HG03108 (cell line): ENCODE measurements around the gene GLCCI1.
"Not testable (repeated sequence)": the region's sequence is repeated elsewhere in the genome, so short reads cannot be mapped to it uniquely, and the experiment has no call there.

Experiments used
- ATAC-seq: cut with Tn5 transposase; IDR thresholded peaks from one replicate; pipeline ENCODE4 v1.9.1; 2021; ENCODE audit warnings: moderate library complexity; ENCODE audit not compliant: unreplicated experiment

GLCCI1 gene

DNA sequence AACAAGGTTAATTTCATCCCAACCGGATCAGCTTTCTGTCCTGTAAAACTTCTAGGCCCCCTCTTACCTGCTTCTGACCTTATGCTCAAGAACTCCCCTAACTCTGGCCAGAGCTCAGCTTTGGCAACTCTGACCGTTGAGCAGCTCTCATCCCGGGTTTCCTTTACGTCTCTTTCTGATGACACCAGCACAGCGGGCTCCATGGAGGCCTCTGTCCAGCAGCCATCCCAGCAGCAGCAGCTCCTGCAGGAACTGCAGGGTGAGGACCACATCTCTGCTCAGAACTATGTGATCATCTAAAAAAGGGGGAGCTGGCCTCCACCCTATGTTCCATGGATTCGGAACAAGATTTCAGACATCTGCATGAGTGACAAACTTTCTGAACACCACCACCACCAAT lies 117.6 kb downstream of the GLCCI1 start:
- ATAC-seq, result no peak

DNA sequence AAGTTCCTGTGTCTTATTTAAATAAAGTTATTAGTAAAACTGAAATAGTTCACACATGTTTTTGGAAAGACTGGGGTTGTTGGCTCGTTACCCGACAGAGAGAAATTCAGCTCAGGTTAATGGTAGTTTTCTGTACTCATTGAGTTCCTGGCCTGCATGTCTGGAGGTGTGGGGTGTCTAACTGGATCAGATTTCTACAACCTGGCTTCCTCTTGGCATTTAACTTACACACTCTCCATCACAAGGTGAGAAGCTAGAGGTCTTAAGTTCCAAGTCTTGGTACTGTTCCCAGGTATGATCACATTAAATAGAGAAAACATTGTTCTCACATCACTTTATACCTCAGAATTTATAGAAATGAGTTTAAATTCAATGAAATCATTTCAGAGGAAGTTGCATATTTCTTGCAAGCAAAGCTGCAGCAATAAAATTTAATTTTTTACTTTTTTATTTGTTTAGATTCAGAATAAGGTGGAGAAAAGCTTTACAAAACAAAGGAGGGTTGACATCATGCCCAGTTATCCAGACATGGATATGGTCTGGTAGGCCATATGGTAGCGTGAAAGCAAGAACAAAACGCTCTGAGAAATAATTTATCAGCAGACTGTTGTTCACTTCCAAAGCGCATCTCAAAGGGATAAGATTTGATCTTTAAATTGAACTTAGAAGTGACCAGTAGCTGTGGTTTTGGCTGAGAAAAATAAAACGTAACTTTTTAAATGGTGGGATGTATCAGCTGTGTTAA lies 120.6 kb downstream of the GLCCI1 start:
- no peak for ATAC-seq

DNA sequence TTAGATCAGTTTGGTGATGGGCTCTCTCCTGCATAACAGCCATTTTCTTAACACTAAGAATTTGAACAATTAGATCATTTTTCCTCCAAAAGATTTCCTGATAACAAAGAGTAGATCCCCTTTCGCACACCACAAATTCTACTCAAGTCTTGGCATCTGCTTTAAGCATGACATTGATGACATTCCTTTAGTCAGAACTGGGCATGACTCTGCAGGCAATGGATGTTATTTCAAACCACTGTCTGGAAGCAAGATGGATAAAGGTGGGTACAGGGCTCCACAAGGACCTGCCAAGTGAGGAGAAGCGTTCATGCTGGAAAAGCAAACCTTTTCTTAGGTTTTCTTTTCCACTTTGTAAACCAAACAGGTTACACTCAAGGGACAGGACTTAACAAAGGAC lies 123.5 kb downstream of the GLCCI1 start:
- ATAC-seq, result no peak

DNA sequence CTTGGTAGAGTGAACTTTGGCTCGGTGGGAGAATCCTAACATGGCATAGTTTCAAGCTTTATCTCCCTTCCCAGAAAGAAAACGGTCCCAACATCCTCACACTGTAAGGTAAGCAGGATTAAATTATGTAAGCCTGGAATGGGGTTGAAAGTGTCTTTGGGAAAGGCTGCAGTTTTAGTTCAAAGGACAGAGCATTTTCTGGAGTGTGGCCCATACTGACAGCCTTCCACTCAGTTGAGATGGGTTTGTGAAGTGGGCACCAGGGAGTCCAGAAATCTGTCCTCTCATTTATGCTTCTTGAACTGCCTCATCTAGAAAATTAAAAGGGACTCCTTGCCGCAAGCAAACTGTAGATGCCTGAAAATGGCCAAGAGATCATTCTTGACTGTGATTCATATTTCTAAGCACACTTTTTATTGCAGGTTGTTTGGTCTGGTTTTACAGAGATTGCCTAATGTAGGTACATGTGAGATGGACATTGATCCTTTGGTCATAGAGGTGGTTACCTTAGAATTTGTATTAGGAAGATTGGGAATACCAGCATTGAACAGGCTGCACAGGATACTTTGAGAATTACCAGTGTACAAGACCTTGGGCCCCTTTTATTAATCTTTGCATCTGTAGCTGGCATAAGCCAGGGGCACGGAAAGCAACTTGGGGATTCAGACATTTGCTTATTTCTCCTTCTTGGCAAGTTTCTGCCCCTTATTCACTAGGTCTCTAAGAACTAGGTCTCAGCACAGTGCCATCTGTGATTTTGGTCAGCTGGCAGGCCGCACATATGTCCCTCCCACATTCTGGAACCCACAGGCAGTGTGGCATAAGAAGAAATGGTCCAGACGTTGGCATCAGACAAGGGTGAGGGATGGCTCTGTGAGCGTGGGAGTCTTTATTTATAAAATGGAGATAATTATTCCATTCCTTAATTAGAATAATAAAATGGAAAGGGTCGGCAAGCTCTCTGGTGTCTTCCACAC lies 125.9 kb downstream of the GLCCI1 start:
- ATAC-seq, result no peak

DNA sequence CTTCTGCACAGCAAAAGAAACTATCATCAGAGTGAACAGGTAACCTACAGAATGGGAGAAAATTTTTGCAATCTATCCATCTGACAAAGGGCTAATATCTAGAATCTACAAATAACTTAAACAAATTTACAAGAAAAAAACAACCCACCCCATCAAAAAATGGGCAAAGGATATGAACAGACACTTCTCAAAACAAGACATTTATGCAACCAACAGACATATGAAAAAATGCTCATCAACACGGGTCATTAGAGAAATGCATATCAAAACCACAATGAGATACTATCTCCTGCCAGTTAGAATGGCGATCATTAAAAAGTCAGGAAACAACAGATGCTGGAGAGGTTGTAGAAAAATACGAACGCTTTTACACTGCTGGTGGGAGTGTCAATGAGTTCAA lies 132.7 kb downstream of the GLCCI1 start:
- not testable (repeated sequence) for ATAC-seq

DNA sequence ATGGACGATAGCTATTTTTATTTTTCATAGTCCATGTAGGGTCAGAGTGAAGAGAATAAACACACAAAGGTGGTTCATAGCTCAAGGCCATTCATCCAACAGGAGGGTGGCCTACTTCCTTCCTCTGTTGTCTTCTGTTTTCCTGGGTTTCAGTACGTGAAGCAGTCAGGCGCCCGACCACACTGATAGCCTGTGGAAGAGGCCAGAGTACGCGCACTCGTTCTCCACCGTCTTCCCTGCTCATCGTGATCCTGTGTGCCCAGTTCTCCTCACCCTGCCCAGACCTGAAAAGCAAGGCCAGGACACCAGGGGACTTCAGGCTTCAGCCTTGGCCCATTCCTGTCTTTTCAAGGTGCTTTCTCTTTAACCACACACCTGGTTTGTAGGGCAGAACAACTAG lies 134.7 kb downstream of the GLCCI1 start:
- no peak for ATAC-seq

DNA sequence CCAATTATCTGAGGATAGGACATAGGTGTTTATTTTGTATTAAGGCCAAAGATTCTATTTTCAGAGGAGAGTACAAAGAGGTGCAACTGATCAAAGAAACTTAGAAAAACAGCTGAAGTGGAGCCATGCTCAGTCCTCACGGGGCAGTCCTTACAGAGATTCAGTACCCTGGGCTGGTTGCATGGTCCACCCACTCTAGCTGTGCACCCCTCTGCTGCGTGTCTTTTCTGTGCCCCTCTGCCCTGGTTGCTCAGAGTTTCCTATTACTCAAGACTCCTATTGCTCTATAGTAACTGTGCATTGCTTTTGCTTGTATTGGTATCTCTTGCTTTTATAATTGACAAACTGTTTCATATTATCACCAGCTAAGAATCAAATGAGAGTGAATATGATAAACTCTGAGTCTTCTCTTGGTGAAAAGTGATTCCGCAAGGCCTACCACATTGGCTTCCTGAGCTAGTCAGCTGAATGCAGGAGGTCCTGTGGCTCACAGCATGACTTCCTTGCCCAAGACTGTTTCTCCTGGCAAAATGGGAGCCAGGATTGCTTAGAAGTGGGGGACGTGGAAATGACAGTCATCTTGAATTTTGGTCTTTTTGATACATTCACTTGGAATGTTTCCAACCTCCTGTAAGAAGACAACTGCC lies 137.0 kb downstream of the GLCCI1 start:
- no peak for ATAC-seq

DNA sequence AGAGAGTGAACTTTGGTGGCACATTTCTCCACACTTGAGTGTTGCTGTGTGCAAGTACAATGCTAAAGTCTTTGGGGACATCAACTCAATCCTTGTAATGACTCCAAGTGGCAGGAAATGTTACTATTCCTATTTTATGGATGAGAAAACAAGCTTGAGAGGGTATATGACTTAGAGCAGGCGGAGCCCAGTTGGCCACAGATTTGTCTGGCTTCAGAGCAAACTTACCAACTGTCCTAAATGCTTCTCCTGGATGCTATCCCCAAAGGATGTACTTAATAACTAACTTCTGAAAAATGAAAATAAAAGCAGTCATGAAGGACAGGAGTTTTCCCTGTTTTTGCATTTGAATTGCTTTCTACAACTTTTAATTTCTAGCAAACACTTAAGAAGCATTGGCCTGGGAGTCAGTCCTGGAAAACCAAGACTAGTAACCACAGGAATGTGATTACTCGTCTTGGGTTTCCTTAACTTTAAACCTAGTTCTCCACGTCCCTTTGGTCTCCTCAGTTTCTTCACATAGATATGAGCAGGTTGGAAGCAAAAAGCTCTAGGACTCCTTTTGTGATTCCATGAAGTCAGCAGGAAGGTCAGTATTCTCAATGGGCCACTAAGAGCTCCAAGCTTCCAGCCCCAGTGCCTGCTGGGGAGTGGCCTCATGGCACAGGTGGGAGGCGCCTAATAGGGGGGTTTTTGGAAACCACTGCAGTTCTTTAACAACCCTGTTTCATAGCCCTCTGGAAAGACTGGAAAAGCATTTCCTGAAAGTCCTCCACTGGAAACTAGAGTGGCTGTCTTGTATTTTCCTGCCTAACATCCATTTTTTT lies 140.8 kb downstream of the GLCCI1 start:
- ATAC-seq, result no peak

DNA sequence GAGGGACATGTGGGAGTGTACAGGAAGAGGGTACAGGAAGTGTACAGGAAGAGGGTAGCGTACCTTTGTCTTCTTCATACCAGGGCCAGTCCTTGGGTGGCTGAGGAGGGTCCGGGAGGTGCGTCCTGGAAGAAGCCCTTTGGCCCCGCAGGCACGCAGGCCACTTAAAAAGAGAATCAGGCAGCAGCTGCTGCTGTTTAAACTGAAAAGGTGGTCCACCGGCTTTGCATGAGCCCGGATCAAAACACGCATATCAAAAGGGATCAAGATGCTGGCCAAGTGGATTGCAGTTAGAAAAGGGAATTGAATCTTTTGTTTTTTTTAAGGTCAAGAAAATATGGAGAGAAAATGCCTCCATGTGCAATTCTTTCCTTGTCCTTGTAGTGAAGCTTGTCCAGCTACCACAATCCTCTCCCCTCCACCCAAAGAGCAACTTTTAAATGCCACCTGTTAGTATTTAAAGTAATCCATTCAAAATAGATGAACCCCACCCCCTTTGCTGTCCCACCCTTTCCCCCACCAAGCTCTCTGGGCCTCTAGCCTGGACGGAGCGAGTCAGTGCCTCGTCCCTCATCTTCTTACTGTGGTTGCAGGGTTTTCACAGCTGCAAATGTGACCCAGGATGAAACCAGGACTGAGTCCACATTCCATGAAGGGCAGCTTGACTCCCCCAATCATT lies 142.8 kb downstream of the GLCCI1 start:
- no peak for ATAC-seq

DNA sequence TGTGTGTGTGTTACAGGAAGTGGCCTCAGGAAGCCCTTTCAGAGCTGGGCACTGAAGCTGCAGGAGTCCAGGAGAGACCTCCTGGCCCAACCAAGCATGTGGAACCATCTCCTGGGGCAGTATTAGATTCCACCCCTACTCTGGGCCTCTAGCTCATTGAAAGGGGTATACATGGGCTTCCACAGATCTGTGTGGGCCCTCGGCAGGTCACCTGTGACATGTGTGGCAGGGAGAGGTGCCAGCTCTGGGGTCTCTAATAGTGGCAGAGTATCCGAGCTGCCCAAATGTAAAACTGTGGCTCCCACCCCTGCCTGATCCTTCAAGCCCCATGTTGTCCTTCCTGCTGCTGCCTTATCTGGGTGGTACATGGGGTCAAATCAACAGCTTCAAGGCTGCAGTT lies 144.1 kb downstream of the GLCCI1 start:
- no peak for ATAC-seq

DNA sequence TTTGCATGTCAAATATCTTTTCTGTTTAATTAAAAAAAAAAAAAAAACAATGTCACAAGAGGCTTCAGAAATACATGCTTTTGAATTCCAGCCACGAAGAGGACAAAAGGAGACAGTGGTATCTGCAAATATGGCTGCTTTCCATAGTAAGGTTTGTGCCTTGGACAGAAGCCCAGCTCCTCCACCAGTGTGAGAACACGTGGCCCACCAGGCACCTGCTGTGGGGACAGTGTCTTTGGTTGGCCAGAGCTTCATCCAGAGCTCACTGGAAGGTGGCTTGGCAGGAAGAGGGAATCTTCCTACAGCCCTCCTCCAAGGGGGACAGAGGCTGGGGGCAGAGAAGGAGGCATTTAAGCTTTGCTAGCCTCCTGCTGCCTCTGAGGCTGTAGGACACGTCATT lies 144.6 kb downstream of the GLCCI1 start:
- ATAC-seq, result no peak

DNA sequence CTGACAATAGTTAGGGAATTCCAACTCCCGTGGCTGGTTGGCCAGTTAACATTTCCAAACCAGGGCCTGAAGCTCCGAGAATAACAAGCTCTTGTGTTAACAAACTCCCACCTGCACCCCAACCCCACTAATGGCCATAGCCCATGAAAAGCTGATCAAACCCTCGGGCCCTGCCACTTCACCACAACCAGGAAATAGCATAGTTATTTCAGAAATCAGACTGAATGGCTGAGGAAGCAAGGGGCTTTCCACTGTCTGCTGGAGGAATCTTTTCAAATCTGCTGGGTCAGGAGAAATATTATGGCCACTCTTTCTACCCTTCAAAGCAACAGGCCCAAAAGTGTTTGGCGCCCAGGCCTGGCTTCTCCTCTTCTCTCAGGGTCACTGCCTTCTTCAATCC lies 145.6 kb downstream of the GLCCI1 start:
- ATAC-seq, result peak; percentile 29

DNA sequence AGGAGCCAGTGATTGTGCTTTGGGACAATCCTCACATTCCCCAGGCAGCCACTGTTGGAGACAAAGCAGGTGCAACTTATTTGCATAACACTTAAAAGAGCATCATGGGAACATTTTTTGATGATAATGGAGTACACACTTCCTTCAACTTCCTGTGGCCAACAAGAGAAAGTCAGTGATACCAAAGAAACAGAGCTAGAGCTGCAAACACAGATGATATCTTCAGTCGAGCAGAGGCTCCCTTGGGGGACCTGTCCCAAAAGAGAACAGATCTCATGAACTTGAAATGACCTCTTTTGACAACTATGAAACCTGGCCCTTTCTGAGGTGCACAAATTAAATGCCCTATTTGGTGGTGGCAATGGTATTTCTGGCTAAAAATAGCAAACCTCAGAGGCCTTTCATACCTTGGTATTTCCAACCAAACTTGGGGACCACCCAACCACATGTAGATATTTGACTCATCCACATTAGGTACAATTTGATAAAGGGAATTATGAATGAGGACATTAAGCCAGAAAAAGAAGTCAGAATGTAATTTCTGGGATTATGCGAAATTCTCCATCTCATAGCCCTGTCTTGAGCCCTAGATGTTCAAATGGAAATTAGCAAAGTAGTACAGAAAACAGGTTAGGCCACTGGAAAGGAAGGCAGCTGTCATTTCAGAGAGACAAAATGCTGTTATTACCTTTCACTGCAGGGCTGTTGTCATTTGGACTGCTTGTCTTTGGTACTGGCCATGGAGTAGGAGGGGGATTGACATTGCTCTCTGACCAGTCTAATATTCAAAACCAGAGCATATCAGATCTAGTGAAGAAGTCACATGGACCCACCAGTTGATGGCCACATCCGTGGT lies 147.2 kb downstream of the GLCCI1 start:
- ATAC-seq, result peak; percentile 90

DNA sequence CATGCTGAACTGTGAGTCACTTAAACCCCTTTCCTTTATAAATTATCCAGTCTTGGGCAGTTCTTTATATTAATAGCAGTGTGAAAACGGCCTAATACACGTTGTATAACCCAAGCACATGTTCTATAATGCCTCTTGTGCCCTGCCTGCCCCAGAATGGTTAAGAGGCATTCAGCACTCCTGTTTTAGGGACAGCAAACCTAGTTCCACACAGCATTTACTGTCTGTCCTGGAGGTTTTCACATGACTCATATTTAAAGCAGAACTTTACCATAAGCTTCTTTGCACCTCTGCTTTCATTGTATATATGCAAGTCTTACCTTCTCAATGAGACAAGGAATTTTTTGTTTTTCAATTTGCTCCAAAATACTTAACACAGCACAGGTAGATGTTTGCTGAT lies 148.6 kb downstream of the GLCCI1 start:
- no peak for ATAC-seq

DNA sequence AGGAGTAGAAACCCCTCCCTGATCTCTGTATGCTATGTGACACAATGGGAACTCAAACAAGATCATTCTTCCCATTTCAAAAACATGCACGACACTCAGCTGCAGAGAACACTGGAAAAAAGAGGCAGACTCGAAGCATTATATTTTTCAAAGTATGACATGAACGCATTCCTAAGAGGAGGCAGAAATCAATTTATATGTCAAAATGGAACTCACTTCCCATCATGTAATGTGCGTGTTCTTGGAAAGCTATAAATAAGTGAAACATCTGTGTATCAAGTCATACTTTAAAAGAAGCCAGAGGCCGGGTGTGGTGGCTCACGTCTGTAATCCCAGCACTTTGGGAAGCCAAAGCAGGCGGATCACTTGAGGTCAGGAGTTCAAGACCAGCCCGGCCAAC lies 150.7 kb downstream of the GLCCI1 start:
- ATAC-seq, result no peak

DNA sequence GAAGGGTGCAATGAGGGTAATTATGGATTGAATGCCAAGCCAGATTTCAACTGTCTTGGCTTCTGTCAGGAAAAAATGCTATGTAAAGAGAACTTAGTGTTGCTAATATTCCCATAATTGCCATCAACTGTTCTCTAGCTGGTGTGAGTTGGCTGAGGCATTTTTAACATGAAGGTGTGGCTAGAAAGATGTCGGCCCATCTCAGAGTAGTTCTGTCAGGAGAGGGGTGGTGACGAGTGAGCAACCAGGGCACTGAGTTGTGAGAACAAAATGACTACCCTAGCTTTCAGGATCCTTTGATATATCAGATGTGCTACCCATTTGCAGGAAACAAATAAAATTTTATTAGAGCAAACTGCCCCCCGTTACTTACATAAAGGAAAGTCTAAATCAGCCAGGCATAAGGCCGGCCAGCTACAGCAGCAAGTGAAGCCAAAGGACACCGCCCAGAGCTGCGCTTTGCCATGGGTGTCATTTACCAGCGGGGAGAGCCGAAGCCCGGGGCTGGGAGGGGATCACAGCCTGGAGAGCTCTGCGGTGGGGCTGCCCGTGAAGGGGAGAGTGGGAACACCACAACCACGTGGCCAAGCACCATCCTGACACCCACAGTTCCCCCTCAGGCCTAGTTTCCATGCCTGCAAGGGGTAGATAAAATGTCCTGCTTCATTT lies 151.9 kb downstream of the GLCCI1 start:
- no peak for ATAC-seq

DNA sequence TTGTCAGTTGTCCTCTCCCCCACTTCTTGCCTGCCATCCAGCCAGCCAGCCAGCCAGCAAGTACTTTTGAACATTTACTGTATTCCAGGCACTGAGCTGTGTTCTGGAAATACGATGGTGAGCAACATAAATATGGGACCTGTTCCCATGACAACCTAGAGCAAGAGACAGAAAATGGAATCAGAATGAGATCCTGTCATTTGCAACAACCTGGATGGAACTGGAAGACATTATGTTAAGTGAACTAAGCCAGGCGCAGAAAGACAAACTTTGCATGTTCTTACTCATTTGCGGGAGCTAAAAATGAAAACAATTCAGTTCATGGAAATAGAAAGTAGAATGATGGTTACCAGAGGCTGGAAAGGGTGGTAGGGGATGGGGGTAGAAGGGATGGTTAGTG lies 152.6 kb downstream of the GLCCI1 start:
- ATAC-seq, result no peak

DNA sequence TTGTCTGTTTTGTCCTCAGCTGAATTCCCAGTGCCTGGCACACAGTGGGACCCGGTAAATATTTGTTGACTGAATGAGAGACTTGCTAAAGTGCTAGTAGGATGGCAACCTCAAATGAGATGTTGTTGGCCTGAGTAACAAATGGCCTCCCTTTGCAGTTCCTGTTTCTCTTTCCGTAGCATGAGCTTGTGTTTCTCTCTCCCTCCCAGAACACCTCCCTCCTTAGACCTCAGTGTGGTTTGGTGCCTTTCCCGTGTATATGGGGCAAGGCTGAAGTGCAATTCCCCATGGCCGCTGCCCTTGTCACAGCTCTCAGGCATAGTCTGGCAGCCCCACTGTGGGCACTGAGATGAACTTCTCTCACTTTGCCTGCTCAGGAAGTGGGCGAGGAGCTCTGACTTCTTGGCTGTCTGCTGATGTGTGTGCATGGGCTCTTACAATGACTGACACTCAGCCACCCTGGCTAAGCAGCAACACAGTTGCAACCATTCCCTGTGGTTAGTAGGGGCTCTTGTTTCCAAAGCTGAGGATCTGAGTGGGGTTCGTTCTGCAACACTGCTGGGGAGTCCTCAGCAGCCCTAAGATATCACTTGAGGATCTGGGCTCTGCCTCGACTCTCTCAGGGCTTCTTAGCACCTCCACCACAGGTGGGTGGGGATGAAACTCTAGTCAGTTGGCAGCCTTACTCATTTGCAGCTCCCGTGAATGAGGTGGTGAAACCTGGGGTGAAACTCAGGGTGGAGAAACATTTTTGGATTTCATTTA lies 157.3 kb downstream of the GLCCI1 start:
- peak; percentile 69 for ATAC-seq
